K562 (cell line): ENCODE measurements around the gene CRYBG3.

Source experiments
- CTCF ChIP-seq, 3 experiments: IDR thresholded peaks in 2 of 3; conservative IDR thresholded peaks in 1 of 3; 2 replicates each; pipeline ENCODE4 v1.5.1; 2011 to 2012; ENCODE audit warnings: low read length in 3 of 3, mild to moderate bottlenecking in 3 of 3, control low read depth in 2 of 3, improper control_type of control experiment in 1 of 3, inconsistent platforms in 1 of 3, low read depth in 1 of 3, mixed read lengths in 1 of 3, moderate library complexity in 1 of 3; ENCODE audit not compliant: insufficient read depth in 2 of 3
- XRCC4 ChIP-seq: IDR thresholded peaks from one replicate; pipeline ENCODE4 v1.6.1; 2011; ENCODE audit not compliant: insufficient read depth, insufficient read length; ENCODE audit errors: extremely low read depth
- ZNF197 ChIP-seq: fragments of 200-800 bp; sonication (Bioruptor generic); IDR thresholded peaks from 2 replicates; pipeline ENCODE4 v1.6.1; 2016; ENCODE audit warnings: low read depth, missing genetic modification characterization, missing compliant biosample characterization
- ZNF347 ChIP-seq: fragments of 450-650 bp; formaldehyde crosslinking; IDR thresholded peaks from 2 replicates; pipeline ENCODE4 v1.4.0; 2020; ENCODE audit warnings: low read depth, mild to moderate bottlenecking, moderate library complexity

- no peak for TF ChIP-seq XRCC4
- no peak for TF ChIP-seq ZNF197 (CRISPR knock-in tag)
- no peak for TF ChIP-seq ZNF347 (CRISPR knock-in tag)
- TF ChIP-seq CTCF (IDR thresholded peaks at IDR 0.05 in 2 of 3, conservative IDR thresholded peaks at IDR 0.05 in 1 of 3; ENCODE audit: insufficient read depth in 2 of 3, low read depth in 1 of 3, low read length in 3 of 3) = no peak
Measured at GRCh38 chr3:97970956-97971620, 149.3 kb downstream of the CRYBG3 start.
